Anterior cingulate cortex (tissue), 58 donors: ENCODE data around the gene FRMD4A.
"Not testable (repeated sequence)": the region's sequence is repeated elsewhere in the genome, so short reads cannot be mapped to it uniquely, and the experiment has no call there.

Experiments
- DNase-seq, 58 donors: peaks; one replicate each; lab custom pipeline; 2025; lab: John Stamatoyannopoulos, UW

The FRMD4A gene

GRCh38 chr10:14068601-14069250, 262.0 kb downstream of the FRMD4A start:
- no peak for DNase-seq

DNA sequence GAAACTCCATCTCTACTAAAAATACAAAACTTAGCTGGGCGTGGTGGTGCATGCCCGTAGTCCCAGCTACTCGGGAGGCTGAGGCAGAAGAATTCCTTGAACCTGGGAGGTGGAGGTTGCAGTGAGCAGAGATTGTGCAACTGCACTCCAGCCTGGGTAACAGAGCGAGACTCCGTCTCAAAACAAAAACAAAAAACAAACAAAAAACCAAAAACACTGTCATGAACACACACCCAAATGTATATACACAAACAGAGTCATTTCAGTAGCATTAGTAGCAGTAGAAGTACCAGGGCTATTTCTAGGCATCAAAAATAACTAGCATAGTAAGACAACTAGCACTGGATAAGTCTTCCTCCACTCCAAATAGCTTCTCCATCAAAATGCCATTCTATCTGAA, 263.1 kb downstream of the FRMD4A start:
- DNase-seq, result not testable (repeated sequence)

DNA sequence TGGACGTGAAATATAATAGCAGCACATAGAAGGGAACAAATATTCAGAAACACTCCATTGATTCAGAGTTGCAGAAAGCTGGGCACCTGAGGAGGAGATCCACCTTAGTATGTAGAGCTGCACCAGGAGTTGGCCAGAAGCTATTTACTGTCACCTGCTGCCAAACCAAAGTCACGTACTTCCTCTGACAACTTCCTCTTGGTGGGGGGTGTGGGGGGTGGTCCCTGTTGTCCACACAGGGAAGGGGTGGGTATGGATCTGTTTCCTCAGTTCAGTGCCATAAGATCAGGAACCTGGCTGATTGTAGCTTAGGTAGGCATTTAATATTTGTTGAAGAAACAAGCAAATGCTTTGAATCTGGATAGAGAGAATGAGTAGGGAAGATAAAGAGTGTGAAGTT, 264.6 kb downstream of the FRMD4A start:
- DNase-seq, result no peak

DNA sequence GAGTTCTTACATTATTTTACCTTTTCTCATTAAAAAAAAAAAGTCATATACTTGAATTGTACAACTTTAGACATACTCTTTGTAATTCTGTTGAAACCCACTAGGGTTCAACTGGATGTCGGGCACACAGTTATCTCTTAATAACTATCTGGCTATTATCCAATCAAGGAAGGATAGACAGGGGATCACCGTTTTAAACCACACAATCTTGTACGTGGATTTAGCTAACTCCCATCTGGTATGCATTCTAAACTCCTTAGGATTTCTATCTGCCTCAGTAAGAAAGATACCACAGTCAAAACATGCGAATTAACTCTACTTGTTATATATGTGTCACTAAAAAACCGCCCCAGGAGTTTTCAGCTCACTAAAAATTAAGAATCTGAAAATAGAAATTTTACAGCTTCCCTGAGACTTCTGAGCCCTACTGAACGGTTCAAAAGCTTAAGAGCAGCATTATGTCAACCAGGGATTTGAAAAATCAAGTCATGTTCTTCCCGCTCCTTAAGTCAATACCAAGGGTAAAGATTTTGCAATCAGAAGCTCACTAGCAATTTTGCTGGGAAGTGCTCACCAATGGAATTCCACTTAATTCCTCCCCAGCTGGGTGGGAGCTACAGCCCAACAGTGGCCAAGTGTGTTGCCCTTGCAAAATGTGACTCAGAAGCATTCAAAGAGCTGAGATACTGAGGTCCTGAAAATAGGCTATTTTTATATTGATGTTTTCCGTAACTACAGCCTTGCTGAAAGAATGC, 267.0 kb downstream of the FRMD4A start:
- DNase-seq, result peak in 1 of 58 donors; percentile 32

- DNase-seq, result no peak
Measured at GRCh38 chr10:14062528-14063260, 268.0 kb downstream of the FRMD4A start.

GRCh38 chr10:14060320-14061070, 270.2 kb downstream of the FRMD4A start:
- no peak for DNase-seq

GRCh38 chr10:14056610-14057332, 274.0 kb downstream of the FRMD4A start:
- DNase-seq, result peak in 1 of 58 donors; percentile 7

- DNase-seq, result no peak
Measured at GRCh38 chr10:14052931-14053330, 277.8 kb downstream of the FRMD4A start.

DNA sequence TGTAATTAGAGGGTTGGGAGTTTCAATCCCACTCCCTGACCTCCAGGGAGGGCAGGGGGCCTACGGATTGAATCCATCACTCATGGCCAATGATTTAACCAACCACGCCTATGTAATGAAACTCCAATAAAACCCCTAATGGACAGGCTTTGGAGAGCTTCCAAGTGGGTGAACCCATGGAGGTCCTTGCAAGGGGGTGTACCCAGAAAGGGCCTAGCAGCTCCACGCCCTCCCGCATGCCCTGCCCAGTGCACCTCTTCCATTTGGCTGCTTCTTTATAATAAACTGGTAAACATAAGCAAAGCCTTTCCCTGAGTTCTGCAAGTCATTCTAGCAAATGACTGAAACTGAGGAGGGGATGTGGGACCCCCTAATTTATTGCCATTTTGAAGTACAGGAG, 280.1 kb downstream of the FRMD4A start:
- DNase-seq, result no peak

GRCh38 chr10:14048930-14049613, 281.7 kb downstream of the FRMD4A start:
- no peak for DNase-seq

DNA sequence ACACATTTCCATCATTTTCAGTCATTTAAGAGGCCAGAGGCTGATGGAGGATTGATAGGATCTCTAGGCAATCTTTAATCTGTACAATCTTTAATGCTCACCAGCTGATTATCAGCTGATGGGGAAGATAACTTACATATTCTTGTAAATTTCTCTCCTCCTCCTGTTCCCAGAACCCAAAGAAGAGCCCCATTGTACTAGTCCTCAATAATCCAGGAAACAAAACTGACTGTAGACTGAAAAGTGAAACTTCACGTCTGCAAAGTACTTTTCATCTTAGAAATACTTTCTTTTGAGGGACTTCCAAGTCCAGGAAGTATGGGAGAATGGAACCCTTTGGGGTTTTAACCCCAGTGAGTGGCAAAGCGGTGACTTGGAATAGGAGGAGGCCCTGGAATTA, 283.3 kb downstream of the FRMD4A start:
- DNase-seq, result no peak

DNA sequence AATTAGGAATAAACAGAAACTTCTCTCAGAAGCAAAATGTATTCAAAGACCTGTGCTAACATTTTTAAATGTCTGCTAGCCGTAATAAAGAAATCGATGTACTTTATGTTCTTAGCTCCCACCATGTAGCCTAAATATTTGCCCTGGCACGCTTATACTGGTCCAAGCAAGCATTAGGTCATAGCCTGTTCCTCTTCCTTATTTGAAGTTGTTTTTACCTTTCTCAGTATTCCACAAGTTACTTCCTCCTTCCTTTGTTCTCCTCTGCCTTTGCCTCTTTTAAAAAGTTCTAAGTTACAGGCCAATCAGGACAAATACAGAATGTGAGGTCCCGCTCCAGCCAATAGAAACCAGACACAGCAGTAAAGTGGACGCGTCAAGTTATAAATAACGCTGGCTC, 288.7 kb downstream of the FRMD4A start:
- not testable (repeated sequence) for DNase-seq

- DNase-seq, result no peak
Measured at GRCh38 chr10:14040787-14041631, 289.7 kb downstream of the FRMD4A start.

GRCh38 chr10:14039968-14040668, 290.6 kb downstream of the FRMD4A start:
- DNase-seq, result no peak

GRCh38 chr10:14036233-14036632, 294.5 kb downstream of the FRMD4A start:
- DNase-seq, result no peak

DNA sequence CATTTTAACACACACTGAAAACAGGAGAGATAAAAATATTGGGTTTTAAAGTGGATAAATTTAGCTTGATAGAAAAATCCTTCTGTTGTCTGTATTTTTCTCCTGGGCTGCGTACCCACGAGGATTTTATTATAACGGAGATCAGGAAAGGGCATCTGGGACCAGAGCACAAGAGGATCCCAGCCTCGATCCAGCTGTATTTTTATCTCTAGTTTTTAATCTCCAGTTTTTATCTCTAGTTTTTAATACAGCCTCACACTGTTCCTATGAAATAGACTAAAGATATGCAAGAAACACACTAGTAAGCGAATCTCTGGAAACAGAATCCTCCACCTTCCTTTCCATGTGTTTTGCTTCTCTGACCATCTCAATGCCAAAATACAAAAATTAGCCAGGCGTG, 295.2 kb downstream of the FRMD4A start:
- DNase-seq, result no peak

DNA sequence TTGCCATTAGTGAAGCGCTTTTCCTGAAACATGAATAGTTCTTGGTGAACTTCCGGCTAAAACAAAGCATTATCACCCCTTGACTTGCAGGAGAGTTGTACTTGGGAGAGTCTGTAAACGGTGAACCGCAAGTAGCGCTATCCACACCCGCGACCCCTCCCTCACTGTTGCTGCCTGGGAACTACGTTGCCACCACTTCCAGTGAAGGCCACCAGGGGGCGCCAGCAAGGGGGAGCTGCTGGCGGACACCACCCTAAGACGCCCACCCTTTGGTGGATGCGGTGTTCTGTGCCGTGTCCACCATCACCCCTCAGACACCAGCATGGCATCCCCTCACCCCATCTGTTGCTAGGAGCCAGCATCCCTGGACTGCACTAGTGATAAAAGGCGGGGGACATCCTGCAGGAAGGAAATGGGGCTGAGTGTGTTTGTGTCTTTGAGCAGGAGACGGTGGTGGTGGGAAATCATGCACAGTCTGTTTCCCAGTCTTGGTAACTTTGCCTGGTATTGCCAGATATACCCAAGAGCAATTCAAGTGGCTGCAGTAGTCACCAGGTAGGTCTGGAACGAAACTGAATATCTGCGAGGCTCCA, 298.2 kb downstream of the FRMD4A start:
- DNase-seq, result no peak

DNA sequence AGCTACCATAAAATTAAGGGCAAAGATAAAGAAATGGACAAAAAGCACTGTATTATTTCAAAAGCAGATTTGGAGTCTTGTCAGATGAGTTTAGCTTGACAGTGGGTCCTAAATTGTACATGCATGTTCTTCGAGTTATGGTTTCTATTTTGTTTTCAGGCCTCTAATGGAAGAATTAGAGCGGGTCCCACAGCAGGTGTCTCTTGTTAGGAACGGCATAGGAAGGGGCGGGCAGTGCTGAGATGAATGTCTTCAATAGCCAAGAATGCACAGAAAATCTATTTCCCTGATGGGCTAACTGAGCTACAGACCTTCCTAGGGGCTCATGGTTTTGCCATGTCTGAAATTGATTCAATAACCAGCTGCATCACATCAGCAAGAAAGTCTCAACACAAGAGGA, 304.4 kb downstream of the FRMD4A start:
- no peak for DNase-seq
